Stimulated activated CD8-positive, alpha-beta memory T cell treated with anti-CD3 and anti-CD28 coated beads, Interleukin-2, amount 100 ng/mL, for 48 hours (primary cell): ENCODE measurements around the gene MKNK1.

Source experiments
- DNase-seq, 2 donors: peaks; one replicate each; pipeline ENCODE4 v3.0.0-alpha.2; 2020; ENCODE audit warnings: low read depth in 2 of 2

MKNK1 gene

GRCh38 chr1:46558141-46558963 is 45.7 kb downstream of the MKNK1 start:
- no peak for DNase-seq

- no peak for DNase-seq
Measured at GRCh38 chr1:46557403-46557802, 46.7 kb downstream of the MKNK1 start.

GRCh38 chr1:46556822-46557221 is 47.2 kb downstream of the MKNK1 start:
- no peak for DNase-seq

- no peak for DNase-seq
Measured at GRCh38 chr1:46555826-46556619, 48.0 kb downstream of the MKNK1 start.

GRCh38 chr1:46554597-46555381 is 49.3 kb downstream of the MKNK1 start:
- DNase-seq: no peak

- DNase-seq: no peak
Measured at GRCh38 chr1:46554236-46554596, 49.9 kb downstream of the MKNK1 start.

GRCh38 chr1:46553506-46553905 is 50.6 kb downstream of the MKNK1 start:
- no peak for DNase-seq

- DNase-seq: no peak
Measured at GRCh38 chr1:46552357-46553237, 51.5 kb downstream of the MKNK1 start.

GRCh38 chr1:46551597-46552095 is 52.4 kb downstream of the MKNK1 start, which contains the start of gene KNCN:
Gene KNCN (minus strand): TSS chr1:46551647. CDS start chr1:46551215, 432 bp downstream.
- no peak for DNase-seq

GRCh38 chr1:46550751-46551231 is 53.3 kb downstream of the MKNK1 start:
- no peak for DNase-seq

- DNase-seq: no peak
Measured at GRCh38 chr1:46549697-46550681, 54.1 kb downstream of the MKNK1 start.

- no peak for DNase-seq
Measured at GRCh38 chr1:46547481-46548383, 56.3 kb downstream of the MKNK1 start.

GRCh38 chr1:46546210-46546609 is 57.9 kb downstream of the MKNK1 start:
- no peak for DNase-seq

GRCh38 chr1:46545784-46546183 is 58.3 kb downstream of the MKNK1 start:
- DNase-seq: no peak

GRCh38 chr1:46544561-46545240 is 59.4 kb downstream of the MKNK1 start:
- no peak for DNase-seq

- no peak for DNase-seq
Measured at GRCh38 chr1:46543761-46544560, 60.1 kb downstream of the MKNK1 start.

GRCh38 chr1:46543382-46543760 is 60.7 kb downstream of the MKNK1 start:
- DNase-seq: no peak
